Brain pericyte (primary cell): ENCODE results near the gene FKBP1A.

Experiments used
- DNase-seq: peaks from one replicate; pipeline ENCODE4 v3.0.0-alpha.2; 2012; ENCODE audit warnings: low read depth, low spot score

FKBP1A gene

DNA sequence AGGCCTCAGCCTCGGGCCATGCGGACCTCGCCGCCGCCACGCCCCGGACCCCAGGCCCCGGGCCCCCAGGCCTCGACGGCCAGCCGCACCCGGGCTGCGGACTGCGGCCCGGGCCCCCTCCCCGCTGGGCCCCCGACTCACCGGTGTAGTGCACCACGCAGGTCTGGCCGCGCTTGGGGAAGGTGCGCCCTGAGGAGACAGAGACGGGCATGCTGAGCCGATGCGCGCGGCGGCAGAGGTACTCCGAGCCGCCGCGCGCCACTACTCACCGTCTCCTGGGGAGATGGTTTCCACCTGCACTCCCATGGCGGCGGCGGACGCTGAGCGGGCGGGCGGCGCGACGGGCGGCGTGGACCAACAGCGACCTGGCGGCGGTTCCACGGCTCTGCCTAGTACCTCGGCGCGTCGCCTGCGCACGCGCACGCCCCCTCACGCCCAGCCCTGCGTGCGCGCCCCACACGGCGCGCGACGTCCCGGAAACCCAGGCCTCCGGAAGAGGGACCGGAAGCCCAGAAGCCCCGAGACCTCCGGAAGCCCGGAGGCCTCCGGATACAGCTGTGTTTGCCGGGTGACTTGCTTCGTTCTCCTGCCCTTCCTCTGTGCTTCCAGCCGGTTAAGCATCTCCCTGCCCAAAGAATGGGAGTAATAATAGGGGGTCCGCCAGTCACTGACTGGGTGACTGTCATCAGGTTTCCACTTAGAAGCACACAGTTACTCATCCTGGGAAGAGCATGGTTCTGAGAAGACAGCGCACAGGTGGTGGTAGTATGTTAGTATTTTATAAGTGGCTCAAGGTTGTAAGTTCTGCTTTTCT is at the start of gene FKBP1A:
Gene FKBP1A (minus strand): TSS at position 362 of the 814 bp plus-strand sequence. CDS start 56 bp downstream, at position 306.
- peak; percentile 51 for DNase-seq

DNA sequence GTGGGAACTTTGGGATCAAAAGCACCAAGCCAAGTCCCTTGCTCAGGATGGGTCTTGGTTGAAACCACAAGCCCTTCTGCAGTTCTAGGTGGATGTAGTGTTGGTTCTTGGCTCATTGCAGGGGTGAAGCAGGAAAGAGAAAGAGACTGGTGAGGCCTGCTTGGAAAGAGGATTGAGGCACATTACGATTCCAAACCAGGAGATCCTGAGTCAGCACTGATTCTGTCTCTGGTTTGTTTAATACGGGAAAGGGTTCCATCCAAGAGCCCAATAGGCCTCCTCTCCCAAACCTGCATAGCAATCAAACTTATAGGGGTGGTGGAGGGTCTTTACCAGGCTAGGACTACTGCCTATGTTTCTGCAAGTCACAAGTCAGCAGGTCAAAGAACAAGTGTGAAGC is 49.5 kb upstream of the FKBP1A start:
- DNase-seq, result no peak

DNA sequence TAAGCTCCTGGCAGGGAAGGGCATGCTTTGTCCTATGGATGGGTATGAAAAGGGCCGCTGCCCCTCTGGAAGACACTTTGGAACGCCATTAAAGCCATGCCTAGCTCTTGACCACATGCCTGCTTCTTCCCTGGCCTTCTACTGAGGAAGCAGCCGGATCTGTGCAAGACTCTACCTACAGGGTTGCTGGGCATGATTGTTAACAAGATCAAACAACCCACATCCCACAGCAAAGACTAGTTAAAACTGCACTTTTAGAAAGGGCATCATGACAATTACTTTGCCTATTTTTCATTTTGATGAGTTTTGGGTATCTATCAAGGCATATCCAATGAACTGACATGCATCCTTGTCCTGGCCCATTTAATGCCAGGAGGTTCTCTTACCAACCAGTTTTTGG is 48.3 kb upstream of the FKBP1A start:
- no peak for DNase-seq

DNA sequence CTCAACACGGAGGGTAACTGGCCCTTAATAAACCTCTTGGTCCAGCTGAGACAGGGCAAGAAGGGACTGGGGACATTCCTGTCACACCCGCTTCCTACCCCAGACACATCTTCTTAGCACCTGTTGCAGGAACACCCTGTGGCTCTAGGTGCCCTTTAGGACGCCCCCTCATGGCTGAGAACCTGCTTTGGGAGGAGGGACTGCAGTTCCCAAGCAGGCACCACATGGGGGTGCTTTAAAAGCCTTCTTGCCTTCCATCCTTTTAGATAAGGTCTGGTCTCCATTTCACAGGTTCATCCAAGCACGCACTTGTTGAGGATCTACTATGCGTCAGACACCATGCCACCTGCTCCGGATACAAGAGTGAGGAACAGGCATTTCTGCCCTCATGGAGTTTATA is 47.2 kb upstream of the FKBP1A start:
- DNase-seq, result no peak

DNA sequence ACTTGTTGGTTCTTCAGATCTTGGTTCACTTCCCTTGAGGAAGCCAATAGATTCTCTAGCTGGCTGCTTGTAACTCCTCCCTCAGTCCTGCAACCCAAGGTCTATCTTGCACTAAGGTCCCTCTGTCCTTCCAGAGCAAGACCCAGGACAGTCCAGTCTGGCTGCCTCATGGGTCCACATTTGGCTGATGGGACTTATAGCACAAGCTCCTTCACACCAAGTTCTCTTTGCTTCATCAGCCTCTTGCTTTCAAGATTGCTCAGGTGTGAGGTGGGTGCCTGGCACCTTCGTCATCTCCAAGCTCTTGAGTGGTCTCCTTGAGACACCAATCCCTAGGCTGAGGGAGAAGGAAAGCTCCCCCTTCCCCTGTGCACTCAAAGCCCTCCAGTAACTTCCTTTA is 45.5 kb upstream of the FKBP1A start:
- no peak for DNase-seq

DNA sequence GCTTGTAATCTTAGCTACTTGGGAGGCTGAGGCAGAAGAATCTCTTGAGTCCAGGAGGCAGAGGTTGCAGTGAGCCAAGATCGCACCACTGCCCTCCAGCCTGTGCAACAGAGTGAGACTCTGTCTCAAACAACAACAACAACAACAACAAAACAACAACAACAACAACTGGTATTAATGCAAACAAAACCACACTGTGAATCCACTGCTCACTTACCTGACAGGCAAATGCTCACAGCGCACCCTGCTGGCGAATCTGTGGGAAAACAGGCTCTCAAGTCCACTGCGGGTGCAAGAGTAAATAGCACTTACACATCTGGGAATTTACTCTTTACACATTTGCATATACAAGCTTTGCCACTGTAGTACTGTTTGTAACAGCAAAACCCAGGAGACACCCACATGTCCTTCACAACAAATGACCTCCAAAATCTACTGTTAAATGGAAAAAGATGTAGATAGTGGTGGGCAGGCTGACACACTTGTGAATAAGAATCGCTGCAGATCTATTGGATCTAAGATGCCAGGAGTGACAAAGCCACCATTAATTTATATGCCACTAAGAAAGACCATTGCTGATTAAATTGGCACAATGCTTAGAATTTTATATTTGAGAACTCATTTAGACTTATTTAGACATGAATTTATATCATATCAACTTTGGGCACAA is 44.5 kb upstream of the FKBP1A start:
- DNase-seq, result peak; percentile 26

DNA sequence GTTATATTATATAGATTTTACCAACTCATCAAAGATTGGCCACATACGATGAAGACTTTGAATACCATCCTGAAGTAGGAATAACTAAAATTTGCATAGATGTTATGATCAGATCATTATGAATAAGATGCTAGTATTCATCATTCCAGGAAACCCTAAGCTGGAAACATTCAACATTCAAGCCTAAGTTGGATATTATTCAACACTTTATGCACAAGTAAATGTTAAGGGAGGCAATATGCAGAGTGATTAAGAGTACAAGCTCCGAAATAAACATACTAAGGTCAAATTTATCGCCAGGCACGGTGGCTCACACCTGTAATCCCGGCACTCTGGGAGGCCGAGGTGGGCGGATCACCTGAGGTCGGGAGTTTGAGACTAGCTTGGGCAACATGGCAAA is 43.4 kb upstream of the FKBP1A start:
- DNase-seq, result no peak

DNA sequence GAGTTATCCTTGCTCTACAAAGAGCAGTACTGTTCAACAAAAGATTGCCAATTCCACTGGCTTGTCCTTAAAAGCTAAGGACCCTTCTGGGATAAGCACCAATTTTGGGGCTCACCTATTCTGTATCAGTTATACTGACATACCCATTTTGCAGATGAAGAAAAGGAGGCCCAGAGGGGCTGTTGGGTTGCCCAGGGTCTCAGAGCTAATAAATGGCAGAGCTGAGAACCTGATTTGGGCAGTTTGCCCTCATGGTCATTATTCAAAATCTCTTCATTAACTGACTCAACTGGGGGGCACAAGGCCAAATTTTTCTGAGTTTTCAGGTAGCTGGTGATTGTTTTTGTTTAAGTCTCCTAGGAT is 42.5 kb upstream of the FKBP1A start:
- DNase-seq, result no peak

DNA sequence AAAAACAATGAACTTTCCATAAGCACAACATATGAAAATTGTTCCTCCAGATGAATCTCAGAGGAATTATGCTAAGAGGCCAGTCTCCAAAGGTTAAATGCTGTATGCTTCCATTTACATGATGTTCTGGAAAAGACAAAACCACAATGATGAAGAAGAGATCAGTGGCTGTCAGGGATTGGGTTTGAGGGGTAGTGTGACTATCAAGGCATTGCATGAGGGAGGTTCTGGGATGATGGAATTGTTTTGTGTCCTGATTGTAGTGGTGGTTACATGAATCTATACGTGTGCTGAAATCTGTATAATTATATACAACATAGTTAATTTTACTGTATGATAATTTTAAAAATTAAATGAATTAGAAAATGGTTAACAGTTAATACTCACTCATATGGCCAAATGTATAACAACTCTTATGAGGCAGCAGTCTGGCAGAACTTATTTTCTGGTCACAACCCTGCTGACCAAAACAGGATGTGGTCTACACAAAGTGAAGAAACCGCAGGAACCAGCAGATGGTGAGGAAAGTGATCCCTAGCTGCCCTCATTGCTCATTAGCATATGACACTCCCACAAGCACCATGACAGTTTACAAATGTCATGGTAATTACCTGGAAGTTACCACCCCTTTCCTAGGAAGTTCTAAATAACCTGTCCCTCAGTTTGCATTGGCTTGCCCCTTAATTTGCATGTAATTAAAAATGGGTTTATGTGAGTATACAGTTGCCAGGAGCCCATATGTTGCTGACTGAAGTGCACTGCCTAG is 41.9 kb upstream of the FKBP1A start:
- DNase-seq, result peak; percentile 31

DNA sequence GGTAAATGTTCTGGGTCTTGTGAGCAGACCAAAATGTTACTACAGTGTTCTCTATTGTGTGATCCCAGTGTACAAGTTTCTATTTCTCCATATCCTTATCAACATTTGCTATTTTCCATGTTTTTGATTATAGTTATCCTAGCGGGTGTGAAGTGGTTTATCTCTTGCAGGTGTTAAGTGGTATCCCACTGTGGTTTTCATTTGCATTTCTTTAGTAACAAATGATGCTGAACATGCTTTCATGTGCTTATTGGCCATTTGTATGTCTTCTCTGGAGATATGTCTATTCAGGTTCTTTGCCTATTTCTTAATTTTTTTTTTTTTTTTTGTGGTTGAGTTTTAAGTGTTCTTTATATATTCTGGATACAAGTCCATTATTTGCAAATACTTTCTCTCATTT is 38.3 kb upstream of the FKBP1A start:
- no peak for DNase-seq

DNA sequence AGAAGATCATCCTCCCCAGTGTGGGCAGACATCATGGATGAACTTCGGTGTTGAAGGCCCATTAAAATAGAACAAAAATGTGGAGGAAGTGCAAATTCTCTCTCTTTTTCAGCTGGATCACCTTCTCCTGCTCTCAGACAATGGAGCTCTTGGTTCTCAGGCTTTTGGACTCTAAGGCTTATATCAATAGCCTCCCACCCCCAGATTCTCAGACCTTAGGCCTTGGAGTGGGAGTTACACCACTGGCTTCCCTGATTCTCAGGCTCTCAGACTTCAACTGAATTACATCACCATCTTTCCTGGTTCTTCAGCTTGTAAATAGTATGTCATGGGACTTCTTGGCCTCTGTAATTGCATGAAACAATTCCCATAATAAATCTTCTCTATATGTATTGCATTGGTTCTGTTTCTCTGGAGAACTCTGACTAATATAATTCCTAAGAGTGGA is 37.2 kb upstream of the FKBP1A start:
- no peak for DNase-seq

DNA sequence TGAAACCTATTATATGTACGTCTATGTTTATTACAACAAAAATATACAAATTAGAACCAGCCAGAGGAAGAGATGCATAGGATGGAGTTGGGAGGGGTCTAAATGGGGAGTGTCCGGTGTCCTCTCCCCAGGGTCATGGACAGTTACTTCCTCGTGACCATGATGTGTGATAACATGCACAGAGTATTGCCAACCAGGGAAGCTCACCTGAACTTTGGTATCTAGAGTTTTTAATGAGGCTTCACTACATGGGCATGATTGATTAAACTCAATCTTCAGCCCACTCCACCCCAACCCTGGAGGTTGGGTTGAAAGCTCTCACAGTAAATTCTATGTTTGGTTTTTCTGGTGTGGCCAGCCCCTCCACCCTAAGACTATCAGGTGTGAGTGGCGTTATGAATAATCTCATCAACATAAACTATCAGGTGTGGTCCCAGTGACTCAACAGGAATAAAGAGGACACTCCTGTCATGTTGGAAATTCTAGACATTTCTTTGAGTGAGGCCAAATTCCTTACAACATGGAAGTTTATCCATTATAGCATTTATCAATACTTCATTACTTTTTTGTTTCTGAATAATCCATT is 36.4 kb upstream of the FKBP1A start:
- no peak for DNase-seq

DNA sequence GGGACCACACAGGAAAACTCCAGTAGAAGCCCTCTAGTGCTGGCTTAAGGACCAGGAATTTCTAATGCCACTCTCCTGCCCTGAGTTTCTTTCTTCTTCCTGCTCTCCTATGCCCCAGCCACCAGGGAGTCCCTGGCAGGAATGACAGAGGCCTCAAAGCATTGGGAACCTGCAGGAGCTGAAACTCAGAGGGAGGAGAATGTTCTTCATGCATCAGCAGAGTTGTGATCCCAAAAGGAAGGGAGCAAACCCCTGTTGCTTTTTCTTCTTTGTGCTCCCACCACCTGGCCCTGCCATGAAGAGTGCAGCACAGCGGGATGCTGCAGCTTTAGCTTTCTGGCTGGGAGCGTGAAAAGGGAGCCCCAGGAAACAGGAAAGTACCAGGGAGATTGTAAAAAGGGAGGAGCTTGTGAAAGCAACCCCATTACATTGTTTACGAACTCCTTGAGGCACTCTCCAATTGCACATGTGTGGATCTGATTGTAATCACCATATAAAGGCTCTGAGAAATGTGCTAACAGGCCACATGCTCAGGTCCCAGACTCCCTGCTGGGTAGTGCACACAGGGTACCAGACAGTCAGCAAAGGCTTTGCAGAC is 34.7 kb upstream of the FKBP1A start:
- DNase-seq, result peak; percentile 73

DNA sequence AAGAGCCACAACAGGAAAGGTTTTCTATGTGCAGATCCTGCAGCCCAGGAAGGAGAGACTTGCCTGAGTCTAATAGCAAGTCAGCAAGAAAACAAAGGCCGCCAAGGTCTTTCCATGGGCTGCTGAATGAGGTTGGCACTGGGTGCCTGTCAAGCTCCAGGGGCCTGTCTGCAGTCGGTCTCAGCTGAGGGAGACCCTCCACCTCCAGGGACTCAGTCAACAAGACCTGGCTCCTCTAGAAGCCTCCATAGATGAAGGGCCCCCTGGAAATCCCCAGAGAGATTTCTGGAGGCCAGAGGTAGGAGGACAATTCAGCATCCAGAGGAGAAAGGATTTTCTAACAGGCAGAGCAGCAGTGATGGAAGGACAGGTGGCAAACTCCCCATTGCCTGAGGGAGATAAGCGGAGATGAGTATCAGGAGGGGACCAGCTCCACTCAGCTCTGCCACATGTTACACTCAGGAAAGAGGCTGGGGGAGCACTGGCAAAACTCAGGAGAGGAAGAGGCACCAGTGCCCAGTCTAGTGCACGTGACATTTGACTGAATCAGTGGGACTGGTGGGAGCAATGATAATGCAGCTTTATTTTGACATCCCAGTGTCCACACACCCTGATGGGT is 33.5 kb upstream of the FKBP1A start:
- no peak for DNase-seq

DNA sequence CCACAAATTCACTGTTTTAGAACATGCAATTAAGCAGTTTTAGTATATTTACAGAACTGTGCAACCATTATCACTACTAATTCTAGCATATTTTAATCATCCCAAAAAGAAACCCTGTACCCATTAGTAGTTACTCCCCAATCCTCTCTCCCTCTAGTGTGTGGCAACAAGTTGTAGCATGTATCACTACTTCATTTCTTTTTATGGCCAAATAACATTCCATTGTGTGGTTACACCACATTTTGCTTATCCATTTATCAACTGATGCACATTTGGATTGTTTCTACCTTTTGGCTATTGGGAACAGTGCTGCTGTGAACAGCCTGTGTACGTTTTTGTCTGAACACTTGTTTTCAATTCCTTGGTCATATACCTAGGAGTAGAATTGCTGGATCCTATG is 31.5 kb upstream of the FKBP1A start:
- DNase-seq, result no peak

DNA sequence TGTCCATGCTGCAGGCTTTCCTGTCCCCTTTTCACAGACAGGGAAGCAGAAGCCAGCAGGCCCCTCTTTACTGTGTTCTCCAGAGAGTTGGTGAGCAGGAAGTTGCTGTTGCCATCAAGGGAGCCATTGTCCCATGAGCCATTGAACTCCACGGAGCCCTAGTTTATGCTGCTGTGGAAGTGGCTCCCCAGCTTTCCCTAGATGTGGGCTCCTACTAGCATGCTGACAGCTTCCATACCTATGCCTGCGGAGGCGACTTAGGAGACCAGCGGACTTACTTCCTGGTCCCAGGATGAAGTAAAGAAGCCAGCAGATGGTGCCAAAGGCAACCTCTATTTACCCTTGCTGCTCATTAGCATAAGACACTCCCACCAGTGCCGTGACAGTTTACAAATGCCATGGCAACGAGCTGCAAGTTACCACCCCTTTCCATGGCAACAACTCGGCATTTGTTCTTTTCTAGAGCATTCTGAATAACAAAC is 30.8 kb upstream of the FKBP1A start:
- no peak for DNase-seq

DNA sequence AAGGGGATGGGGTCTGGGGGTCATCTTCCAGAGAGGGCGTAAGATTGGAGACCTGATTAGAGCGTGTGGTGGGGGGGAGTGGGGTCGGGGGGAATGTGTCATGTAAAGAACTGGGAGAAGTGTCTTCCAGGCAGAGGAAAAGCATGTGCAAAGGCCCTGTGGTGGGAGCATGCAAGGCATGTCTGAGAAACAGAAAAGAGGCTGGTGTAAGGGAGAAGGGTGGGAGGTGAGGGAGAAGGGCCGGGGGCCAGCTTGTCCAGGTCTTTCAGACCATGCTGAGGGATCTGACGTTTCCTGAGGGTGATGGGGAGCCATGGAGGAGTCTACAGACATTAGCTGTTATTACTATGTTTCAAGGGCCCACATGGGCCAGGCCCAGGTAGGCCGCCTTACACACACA is 30.4 kb upstream of the FKBP1A start:
- DNase-seq, result no peak

DNA sequence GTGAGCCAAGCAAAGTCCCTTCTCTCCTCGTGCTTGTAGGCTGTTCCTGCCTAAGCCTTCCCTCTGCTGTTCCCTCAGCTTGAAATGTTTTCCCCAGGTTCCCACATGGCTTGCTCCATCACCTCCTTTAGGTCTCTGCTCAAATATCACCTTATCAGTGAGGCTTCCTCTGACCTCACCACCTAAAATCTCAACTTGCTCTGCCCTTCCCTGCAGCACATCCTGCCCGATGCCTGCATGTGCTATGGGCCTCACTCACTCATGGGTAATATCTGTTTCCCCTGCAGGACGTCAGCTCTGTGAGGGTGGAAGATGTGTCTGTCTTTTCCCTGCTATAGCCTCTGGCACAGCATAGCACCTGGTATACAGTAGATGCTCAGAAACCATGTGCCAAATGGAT is 29.9 kb upstream of the FKBP1A start:
- no peak for DNase-seq

DNA sequence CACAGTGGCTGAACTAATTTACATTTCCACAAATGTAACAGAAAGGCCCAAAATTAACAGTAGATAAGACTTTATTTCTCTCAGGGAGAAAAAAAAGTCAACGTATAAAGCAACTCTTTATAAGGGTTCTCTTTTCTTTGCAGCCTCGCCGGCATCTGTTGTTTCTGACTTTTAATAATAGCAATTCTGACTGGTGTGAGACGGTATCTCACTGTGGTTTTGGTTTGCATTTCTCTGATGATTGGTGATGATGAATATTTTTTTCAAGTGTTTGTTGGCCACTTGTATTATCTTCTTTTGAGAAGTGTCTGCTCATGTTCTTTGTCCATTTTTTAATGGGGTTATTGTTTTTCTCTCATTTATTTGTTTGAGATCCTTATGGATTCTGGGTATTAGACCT is 27.2 kb upstream of the FKBP1A start:
- DNase-seq, result no peak

DNA sequence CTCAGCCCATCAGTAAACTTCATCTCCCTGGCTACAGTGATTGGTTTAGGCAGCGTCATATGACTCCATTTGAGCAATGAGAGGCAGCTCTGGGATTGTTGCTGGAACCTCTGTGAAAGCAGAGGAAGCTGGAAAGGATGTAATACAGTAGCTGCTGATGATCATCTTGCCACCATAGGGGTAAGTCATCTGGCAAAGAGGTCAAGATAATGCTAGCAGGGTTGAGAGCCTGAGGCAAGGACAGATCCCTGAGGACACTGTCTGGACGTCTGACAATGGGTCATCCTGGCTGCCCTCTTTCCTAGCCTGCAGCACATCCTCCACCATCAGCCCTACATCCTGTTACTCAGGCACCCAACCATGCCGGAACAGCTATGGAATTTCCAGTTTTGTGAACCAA is 25.5 kb upstream of the FKBP1A start:
- no peak for DNase-seq

DNA sequence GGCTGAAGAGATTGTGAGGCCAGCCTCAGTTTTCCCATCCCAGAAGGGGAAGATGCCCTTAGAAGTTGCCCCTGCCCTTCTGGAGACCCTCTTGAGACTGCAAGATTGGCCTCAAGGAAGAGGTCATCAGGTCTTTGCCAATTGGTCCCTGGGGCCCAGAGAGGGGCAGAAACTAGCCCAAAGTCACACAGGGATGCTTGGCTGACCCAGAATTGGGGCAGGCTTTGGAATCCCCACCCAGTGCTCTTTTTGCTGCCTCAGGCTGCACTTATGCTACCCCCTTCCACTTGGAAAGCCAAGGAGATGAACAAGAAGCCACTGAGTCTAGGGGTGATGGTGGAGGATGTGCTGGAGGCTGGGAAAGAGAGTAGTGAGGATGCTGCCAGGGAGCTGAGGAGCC is 24.9 kb upstream of the FKBP1A start:
- DNase-seq, result no peak
